Keratinocyte (primary cell): ENCODE measurements around the gene BTNL8.

Experiments used
- CTCF ChIP-seq, 3 experiments: IDR thresholded peaks in 1 of 3; conservative IDR thresholded peaks in 1 of 3; optimal IDR thresholded peaks in 1 of 3; 2 replicates in 2 of 3; 3 replicates in 1 of 3; pipeline versions ENCODE3 to v1.5.1; 2011; ENCODE audit warnings: low read length in 3 of 3, mild to moderate bottlenecking in 3 of 3, moderate library complexity in 2 of 3, control low read depth in 1 of 3, inconsistent platforms in 1 of 3; ENCODE audit not compliant: insufficient read depth in 2 of 3; ENCODE audit errors: extremely low read depth in 1 of 3
- EZH2 ChIP-seq: IDR thresholded peaks from one replicate; pipeline ENCODE4 v1.6.1; 2012; ENCODE audit warnings: inconsistent platforms, mild to moderate bottlenecking, low read length, moderate library complexity

GRCh38 chr5:180852495-180852894, 46.5 kb upstream of the BTNL8 start:
- TF ChIP-seq CTCF (optimal IDR thresholded peaks at IDR 0.05 in 1 of 3, IDR thresholded peaks at IDR 0.05 in 1 of 3, conservative IDR thresholded peaks at IDR 0.05 in 1 of 3; ENCODE audit: extremely low read depth in 1 of 3, insufficient read depth in 2 of 3, low read length in 3 of 3), result no peak
- no peak for TF ChIP-seq EZH2
